Endothelial cell of hepatic sinusoid (primary cell): ENCODE measurements around the gene CCNB1.
"Not testable (repeated sequence)": the region's sequence is repeated elsewhere in the genome, so short reads cannot be mapped to it uniquely, and the experiment has no call there.

Experiments
- in situ Hi-C: cut with HindIII; loops from 2 replicates; pipeline ENCODE4 v1.10.0; 2017; ENCODE audit warnings: low sequenced_read_pairs

CCNB1 gene

DNA sequence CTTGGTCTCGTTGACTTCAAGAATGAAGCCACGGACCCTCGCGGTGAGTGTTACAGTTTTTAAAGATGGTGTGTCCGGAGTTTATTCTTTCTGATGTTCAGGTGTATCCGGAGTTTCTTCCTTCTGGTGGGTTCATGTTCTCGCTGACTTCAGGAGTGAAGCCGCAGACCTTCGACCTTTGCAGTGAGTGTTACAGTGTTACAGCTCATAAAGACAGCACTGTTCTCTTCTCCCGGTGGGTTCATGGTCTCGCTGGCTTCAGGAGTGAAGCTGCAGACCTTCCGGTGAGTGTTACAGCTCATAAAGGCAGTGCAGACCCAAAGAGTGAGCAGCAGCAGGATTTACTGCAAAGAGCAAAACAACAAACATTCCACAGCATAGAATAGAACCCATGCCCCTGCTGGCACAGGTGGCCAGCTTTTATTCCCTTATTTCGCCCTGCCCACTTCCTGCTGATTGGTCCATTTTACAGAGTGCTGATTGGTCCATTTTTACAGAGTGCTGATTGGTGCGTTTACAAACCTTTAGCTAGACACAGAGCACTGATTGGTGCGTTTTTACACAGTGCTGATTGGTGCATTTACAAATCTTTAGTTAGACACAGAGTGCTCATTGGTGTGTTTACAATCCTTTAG lies 14.8 kb downstream of the CCNB1 start:
- in situ Hi-C loops, result not testable (repeated sequence)

DNA sequence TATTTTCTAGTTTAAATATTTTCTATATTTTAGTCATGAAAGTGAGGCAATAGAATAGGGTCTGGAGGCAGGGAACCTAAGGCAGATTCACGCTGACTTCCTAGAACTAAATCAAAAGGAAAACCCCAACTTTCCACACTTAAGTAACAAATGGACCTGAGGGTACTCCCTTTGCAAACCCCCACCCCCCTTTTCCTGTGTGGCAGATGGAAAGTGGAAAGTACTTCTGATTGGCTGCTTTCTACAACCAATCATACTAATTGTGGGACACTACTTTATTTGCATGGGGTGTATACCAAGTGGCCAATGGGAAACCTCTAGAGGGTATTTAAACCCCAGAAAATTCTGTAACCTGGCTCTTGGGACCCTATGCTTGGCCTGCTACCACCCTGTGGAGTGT lies 17.7 kb downstream of the CCNB1 start:
- in situ Hi-C loops, result no loop called here

DNA sequence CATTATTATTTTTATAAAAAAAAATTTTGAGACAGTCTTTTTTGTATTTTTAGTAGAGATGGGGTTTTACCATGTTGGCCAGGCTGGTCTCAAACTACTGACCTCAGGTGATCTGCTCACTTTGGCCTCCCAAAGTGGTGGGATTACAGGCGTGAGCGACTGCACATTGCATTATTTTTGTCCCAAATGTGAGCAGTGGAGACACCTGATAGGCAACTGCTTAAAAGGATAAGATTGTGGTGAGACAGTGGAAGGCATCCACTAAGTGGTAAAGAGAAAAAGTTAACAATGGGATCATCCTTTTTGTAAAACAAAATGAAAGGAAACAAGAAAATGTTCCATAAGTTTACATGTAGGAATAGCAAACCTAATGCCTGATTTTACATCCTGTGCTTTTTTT lies 20.4 kb downstream of the CCNB1 start:
- in situ Hi-C loops, result no loop called here

DNA sequence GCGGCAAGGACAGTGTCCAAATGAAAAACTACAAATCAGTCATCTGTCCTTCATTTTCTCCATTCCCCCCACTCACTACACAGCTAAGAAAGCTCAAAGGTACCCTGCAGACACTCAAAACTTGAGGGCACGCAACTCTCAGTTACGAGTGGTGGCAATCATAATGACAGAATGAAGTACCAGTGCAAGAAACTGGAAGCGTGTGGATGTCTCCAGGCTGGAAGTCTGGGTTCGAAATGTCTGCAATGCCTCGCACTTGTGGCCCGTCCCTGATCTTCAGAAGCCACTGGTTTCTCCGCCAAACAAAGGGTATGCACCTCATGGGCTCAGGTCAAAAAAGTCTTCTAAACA lies 21.8 kb downstream of the CCNB1 start:
- in situ Hi-C loops, result no loop called here

DNA sequence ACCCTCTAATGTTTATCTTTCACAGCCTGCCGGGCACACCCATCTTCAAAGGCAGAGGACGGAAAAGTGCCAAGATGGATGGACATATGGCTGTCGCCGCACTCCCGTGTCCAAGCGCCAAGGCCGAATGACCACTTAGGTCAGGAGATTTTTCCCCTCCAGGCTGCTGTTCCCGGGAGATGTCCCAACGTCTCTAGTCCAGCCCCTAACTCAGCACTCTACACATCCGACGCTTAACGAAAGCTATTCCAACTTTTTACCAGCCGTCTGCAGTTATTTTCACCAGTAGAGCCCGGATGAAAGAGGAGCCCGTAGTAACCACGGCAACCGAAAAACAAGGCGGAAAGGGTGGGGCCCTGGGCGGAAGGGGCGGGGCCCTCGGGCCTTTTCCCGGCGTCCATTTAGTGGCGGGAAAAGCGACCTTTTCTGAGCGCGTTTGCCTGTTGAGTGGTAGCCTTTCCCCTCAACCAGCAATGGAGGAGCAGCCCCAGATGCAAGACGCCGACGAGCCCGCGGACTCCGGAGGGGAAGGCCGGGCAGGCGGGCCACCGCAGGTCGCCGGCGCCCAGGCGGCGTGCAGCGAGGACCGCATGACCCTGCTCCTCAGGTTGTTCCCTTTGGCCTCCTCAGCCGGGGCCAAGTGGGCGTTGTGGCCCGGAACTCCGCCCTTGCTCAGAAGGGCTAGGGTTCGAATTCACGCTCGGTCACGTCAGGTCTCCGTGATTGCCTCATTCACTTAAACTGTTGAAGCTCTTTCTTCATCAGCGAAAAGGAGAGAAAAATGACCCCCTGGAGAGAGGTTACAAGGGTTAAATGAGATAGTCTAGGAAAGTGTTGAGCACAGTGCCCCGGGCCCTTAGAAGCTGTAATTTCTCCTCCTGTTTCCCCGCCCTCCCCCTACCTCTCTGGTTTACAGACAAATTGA lies 22.5 kb downstream of the CCNB1 start, which contains the start of gene CENPH:
Gene CENPH, plus strand, starts transcription at position 422 of the 925 bp plus-strand sequence. Its CDS starts 52 bp downstream, at position 474.
- in situ Hi-C loops, result no loop called here

DNA sequence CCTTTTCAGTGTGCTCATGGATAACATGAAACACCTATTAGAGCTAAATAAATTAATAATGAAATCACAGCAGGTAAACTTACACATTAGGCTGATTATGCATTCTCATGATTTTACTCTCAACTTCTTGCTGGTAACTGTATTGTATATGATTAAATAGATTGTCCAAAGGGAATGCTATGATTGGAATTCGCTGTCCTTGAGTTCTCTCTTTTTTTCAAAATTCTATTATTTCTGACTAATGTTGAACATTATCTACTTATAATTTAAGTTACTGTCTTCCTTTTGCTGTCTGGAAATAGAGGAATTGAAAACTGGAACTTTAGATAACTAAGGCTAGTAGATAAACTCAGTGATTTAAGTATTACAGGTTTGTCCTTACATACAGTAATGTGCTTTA lies 35.5 kb downstream of the CCNB1 start:
- in situ Hi-C loops, result no loop called here

DNA sequence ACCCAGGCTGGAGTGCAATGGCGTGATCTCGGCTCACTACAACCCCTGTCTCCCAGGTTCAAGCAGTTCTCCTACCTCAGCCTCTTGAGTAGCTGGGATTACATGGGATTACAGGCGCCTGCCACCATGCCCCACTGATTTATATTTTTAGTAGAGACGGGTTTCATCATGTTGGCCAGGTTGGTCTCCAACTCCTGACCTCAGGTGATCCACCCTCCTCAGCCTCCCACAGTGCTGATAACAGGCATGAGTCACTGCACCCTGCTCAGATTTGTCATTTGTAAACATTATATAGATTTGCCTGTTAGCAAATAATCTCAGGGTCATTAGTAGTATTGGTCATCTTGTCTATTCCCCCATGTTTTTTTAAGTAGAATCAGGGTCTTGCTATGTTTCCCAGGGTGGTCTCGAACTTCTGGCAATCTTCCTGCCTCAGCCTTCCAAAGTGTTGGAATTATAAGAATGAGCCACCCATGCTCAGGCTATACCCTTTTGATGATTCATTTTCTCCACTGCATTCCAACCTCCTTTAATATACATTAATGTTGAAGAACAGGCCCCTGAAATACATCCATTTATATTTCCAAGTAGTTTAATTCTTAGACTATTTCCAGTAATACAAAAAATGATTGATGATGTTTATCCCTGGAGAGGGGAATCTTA lies 39.7 kb downstream of the CCNB1 start:
- in situ Hi-C loops, result no loop called here

DNA sequence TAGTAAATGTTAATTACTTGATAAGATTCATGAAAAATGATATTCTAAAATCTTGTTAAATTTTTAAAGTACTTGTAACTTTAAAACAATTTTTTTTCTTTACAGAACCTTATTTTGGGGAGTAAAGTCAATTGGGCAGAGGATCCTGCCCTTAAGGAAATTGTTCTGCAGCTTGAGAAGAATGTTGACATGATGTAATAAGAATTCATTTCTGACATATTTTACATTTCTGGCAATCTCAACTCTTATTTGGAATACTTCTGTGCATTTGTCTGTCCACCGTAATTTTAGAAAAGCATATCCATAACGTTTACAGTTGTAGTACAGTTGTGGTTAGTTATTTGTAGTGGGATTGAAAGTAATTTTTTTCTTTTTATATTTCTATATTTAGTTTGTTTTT lies 42.7 kb downstream of the CCNB1 start:
- in situ Hi-C loops, result no loop called here

DNA sequence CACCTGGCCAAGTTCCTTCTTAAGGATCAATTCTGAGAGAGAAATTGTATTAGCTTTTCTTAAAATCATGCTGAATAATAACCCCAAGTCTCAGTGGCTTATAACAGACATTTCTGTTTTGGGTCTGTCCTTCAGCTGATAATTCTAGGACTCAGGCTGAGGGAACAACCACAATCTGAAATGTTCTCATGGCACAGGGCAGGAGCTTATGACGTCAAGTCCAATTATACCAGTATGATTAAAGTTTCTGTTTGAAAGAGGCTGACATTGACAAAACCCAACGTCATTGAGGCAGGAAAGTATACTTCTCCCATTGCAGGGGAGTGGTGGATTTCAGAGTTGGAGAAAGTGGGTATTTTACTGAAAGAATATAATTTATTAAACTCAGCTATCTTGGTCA lies 44.2 kb downstream of the CCNB1 start:
- in situ Hi-C loops, result no loop called here

DNA sequence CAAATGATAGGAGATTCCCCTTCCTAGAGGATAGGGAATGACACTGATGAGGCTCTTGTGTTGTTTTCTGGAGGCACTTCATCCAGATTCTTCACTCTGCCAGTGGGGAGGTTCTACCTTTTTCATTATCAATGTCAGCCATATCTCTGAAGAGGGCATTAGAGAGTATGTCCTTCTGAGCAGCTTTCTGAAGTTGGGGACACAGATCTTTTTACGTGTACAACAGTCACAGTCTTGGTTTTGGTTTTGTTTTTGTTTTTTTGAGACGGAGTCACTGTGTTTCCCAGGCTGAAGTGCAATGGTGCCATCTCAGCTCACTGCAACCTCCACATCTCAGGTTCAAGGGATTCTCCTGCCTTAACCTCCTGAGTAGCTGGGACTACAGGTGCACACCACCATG lies 45.1 kb downstream of the CCNB1 start:
- in situ Hi-C loops, result no loop called here

DNA sequence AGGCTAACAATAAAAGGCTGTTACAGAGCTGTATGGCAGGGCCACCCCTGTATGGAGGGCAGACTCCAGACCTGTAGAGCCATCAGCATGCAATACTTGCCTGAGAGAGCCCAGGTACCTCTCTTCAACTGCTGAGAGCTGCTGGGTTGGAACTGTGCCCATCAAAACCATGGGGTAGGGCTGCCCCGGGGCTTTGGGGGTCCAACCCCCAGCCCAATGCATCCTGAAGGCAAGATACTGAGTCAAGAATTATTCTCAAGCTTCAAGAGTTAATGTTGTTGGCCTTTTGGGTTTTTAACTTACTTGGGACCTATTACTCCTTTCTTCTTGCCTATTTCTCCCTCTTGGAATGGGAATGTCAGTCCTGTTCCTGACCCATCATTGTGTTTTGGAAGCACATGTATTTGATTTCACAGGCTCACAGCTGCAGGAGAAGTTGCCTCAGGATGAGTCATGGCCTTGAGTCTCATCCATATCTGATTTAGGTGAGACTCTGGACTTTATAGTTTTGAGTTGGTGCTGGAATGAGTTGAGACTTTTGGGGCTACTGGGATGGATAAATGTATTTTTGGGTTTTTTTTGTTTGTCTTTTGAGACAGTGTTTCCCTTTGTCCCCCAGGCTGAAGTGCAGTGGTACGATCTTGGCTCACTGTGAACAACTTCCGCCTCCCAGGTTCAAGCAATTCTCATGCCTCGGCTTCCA lies 46.7 kb downstream of the CCNB1 start:
- in situ Hi-C loops, result no loop called here

DNA sequence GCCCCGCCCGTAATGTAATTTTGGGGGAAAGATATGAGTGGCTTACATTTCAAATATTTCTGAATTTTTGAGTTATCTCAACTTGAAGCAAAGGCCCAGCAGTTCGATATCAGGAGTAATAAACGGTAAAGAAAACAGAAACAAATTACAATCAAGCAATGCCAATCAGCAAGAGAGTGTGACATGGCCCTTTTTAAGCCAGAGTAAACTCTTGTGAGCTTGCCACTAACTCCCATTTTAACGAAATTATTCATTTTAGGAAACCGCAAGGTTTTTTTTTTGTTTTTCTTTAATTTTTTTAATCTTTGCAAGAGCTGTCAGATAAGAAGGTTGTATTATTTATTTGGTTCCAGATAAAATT lies 50.2 kb downstream of the CCNB1 start:
- in situ Hi-C loops, result no loop called here

DNA sequence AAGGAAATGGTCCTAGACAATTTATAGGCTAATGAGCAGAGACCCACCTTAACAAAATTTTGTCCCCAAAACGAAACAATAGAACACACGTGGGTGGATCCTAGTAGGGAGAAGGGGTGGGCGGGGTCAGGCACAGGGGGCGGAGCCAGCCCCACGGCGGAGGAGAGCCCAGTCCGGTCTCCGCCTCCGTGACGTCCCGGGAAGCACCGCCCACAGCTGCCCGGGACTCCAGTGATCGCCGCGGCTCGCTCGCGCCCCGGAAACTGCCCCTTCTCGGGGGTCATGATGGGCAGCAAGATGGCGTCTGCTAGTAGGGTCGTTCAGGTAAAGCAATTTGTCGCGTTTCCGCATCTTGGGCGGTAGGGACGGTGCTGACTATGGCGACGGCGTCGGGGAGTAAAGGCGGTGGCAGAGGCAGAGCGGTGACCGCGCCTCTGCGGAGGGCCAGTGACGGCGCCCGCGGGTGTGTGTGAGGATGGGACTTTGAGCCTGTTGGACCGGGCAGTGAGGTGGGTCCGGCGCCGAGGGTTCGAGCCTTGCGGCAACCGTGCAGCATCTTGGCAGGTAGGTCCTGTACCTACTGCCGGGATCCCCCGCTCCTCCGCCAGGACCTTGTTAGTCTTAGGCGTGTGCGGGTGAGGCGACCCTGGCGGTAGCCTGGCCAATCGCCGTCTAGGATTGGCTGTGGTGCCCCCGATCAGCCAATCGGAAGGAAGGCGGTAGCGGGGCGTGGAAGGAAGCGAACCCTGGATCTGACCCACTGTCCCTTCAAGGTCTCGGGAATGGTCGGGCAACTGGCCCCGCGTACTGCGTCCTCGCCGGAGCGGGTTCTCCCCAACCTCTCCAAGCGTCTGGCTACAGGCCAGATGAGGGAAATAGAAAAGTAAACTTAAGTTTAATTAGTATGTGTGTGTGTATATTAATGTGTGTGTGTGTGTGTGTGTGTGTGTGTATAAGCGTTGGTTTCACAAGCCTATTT lies 50.9 kb downstream of the CCNB1 start:
- in situ Hi-C loops, result no loop called here

DNA sequence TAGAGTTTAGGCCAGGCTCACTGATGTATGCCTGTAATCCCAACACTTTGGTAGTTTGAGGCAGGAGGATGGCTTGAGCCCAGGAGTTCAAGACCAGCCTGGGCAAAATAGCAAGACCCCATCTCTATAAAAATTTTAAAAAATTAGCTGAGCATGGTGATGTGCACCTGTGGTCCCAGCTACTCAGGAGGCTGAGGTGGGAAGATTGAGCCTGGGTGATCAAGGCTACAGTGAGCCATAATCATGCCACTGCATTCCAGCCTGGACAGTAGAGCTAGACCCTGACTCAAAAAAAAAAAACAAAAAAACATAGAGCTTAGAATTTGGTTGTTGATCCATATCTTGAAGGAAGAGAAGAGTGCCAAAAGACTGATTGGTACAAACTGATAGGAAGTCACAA lies 53.0 kb downstream of the CCNB1 start:
- in situ Hi-C loops, result loop anchor here (10.0 kb wide), 1 partner anchor 75 kb away; no protein-coding TSS in a partner anchor

DNA sequence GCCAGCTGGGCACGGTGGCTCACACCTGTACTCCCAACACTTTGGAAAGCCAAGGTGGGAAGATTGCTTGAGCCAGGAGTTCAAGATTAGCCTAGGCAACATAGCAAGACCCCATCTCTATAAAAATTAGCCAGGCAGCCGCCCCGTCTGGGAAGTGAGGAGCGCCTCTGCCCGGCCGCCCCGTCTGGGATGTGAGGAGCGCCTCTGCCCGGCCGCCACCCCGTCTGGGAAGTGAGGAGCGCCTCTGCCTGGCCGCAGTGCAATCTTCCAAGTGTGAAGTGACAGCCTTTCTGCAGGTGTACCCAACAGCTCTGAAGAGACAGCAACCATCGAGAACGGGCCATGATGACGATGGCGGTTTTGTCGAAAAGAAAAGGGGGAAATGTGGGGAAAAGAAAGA lies 53.4 kb downstream of the CCNB1 start:
- in situ Hi-C loops, result loop anchor here (10.0 kb wide), 1 partner anchor 74 kb away; no protein-coding TSS in a partner anchor

DNA sequence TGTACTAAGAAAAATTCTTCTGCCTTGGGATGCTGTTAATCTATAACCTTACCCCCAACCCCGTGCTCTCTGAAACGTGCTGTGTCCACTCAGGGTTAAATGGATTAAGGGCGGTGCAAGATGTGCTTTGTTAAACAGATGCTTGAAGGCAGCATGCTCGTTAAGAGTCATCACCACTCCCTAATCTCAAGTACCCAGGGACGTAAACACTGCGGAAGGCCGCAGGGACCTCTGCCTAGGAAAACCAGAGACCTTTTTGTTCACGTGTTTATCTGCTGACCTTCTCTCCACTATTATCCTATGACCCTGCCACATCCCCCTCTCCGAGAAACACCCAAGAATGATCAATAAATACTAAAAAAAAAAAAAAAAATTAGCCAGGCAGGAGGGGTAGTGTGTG lies 53.9 kb downstream of the CCNB1 start:
- in situ Hi-C loops, result loop anchor here (10.0 kb wide), 1 partner anchor 74 kb away; no protein-coding TSS in a partner anchor

DNA sequence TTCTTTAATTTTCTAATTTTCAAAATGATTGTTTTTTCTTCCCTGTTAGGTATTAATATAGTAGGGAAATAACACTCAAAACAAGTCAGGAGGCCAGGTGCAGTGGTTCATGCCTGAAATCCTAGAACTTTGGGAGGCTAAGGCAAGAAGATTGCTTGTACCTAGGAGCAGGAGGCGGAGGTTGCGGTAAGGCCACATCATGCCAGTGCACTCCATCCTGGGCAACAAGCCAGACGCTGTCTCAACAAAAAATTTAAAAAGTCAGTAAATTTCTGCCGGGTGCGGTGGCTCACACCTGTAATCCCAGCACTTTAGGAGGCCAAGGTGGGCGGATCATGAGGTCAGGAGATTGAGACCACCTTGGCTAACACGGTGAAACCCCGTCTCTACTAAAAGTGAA lies 57.6 kb downstream of the CCNB1 start:
- in situ Hi-C loops, result loop anchor here (10.0 kb wide), 1 partner anchor 70 kb away; no protein-coding TSS in a partner anchor

DNA sequence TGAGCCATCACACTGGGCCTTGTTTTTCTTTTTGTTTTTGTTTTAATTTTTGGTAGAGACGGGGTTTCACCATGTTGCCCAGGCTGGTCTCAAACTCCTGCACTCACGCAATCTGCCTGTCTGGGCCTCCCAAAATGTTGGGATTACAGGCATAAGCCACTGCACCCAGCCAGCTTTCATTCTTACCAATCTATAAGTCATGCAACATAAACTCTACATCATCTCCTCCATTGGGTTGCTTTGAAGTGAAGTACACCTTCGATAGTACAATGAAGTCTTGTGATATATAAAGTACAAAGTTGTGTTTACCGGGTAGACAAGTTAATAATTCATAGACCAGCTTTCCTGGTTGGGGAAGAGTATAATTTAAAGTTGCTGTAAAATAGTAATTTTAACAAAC lies 58.9 kb downstream of the CCNB1 start:
- in situ Hi-C loops, result loop anchor here (10.0 kb wide), 1 partner anchor 69 kb away; no protein-coding TSS in a partner anchor
